Kidney (tissue), 14 donors: ENCODE measurements around the gene PRKAR1B. TPM values are rescaled to one million over a fixed set of nuclear protein-coding genes. Genes with fewer than 3 reads are reported as not detected.

Source experiments
- DNase-seq, 5 donors: peaks; one replicate each; pipeline ENCODE4 v3.0.0-alpha.2; 2013 to 2020
- FAIRE-seq: peaks from 2 replicates; lab custom pipeline; 2012; peaks lifted over from hg19 to GRCh38; lab: Jason Lieb, UNC
- H3K27ac ChIP-seq, 2 donors: one replicate each; pipeline ENCODE4 v1.7.0; 2013; ENCODE audit warnings: low read depth in 2 of 2, low read length in 2 of 2, inconsistent platforms in 1 of 2
- H3K27me3 ChIP-seq: one replicate; pipeline ENCODE4 v1.7.1; 2013; ENCODE audit warnings: low read length, inconsistent platforms; ENCODE audit not compliant: control insufficient read depth, insufficient read depth
- H3K36me3 ChIP-seq, 3 donors: one replicate each; pipeline versions ENCODE4 v1.7.0 to v1.7.1; 2013; ENCODE audit warnings: low read length in 3 of 3, control low read depth in 1 of 3, inconsistent platforms in 1 of 3; ENCODE audit not compliant: insufficient read depth in 3 of 3, control insufficient read depth in 2 of 3
- H3K4me1 ChIP-seq, 3 donors: one replicate each; pipeline versions ENCODE4 v1.7.0 to v1.7.1; 2013; ENCODE audit warnings: low read length in 3 of 3, inconsistent platforms in 1 of 3, low read depth in 1 of 3; ENCODE audit not compliant: control insufficient read depth in 2 of 3, insufficient read depth in 2 of 3
- H3K4me3 ChIP-seq, 3 donors: one replicate each; pipeline versions ENCODE4 v1.7.0 to v1.8.1; 2013; ENCODE audit warnings: low read length in 3 of 3, control low read depth in 1 of 3, inconsistent platforms in 1 of 3
- H3K9ac ChIP-seq, 3 donors: one replicate each; pipeline versions ENCODE4 v1.7.0 to v1.7.1; 2013; ENCODE audit warnings: low read length in 3 of 3, control low read depth in 1 of 3, inconsistent platforms in 1 of 3
- H3K9me3 ChIP-seq, 3 donors: one replicate each; pipeline versions ENCODE4 v1.7.0 to v1.7.1; 2013; ENCODE audit warnings: low read length in 3 of 3, control low read depth in 1 of 3, inconsistent platforms in 1 of 3; ENCODE audit not compliant: control insufficient read depth in 2 of 3, insufficient read depth in 1 of 3
- CTCF ChIP-seq: IDR thresholded peaks from 3 replicates; pipeline ENCODE4 v1.5.1; 2012; ENCODE audit warnings: mild to moderate bottlenecking, moderate library complexity, borderline replicate concordance; ENCODE audit not compliant: insufficient read depth; ENCODE audit errors: extremely low read depth
- intact Hi-C: fragments of 100-400 bp; cut with DNase I; formaldehyde crosslinking; loops from one replicate; pipeline ENCODE4 v1.11.1; 2022
- polyA plus RNA-seq: library from polyadenylated mRNA; stranded (reverse); fragments of 350-450 nt; fragmentation: Illumina TruSeq; extraction: RNeasy Lipid Tissue Mini Kit (QIAGEN cat#74804); gene quantifications from one replicate; pipeline ENCODE4 v1.2.3, GENCODE V29; 2014; ENCODE audit warnings: low read depth, low replicate concordance; ENCODE audit not compliant: insufficient read depth
- total RNA-seq: library from RNA; stranded (reverse); fragmentation: NEBNext Ultra II Directional; extraction: Animal tissue kit (Norgen Biotek cat#: 25700); gene quantifications from one replicate; pipeline ENCODE4 v1.2.1, GENCODE V29; 2021
- donor health status: control.
- donor health status: control.
- donor health status: control.
- donor health status: control.
- donor health status: control.
- donor health status: DM: yes; HTN: yes; CAD: no.
- donor health status: Normal renal cell carcinoma (clear cell type).

The PRKAR1B gene
- total and polyA plus RNA-seq, 2 donors from 2014 or later: 15.9 to 21.4 TPM

- Histone ChIP-seq H3K9ac (peak within 1 kb of the TSS in 2 of 3 donors; percentile 61 to 69), H3K4me3 (peak within 1 kb of the TSS; percentile 47 to 69 (median 50)), H3K27me3 (no peaks in the 10 kb centered on the region), H3K36me3 (no peaks in the 10 kb centered on the region), H3K4me1 (peaks cover 0 to 9% (median under 1%) of the 10 kb centered on the region in 3 donors), H3K9me3 (no peaks in the 10 kb centered on the region), H3K27ac (peak within 1 kb of the TSS; percentile 88 to 92)
- DNase-seq (peak; percentile 76 to 88 (median 86)), FAIRE-seq (no peak)
- TF ChIP-seq CTCF: no peak
- intact Hi-C loops: no loop called here
Measured at GRCh38 chr7:519484-520390, 207.3 kb downstream of the PRKAR1B start, which contains the start of gene PDGFA. Gene PDGFA, minus strand, starts transcription at chr7:519846. Its CDS starts 845 bp downstream, at chr7:519001.

GRCh38 chr7:518630-519483, 208.2 kb downstream of the PRKAR1B start:
- Histone ChIP-seq H3K9me3 (no peaks in the 10 kb centered on the region), H3K9ac (peak overlapping the region in 2 of 3 donors; percentile 61 to 69), H3K4me1 (peaks cover 0 to 9% (median 6%) of the 10 kb centered on the region in 3 donors), H3K27me3 (no peaks in the 10 kb centered on the region), H3K4me3 (peak overlapping the region; percentile 47 to 69 (median 50)), H3K27ac (peak overlapping the region; percentile 88 to 92), H3K36me3 (no peaks in the 10 kb centered on the region)
- DNase-seq (peak; percentile 90 to 95 (median 92)), FAIRE-seq (no peak)
- TF ChIP-seq CTCF: no peak
- intact Hi-C loops: no loop called here

GRCh38 chr7:517774-518629, 209.1 kb downstream of the PRKAR1B start:
- FAIRE-seq (no peak), DNase-seq (peak; percentile 71 to 93 (median 81))

More at GRCh38 chr7:517774-518629, 209.1 kb downstream of the PRKAR1B start:
- Histone ChIP-seq H3K4me1 (peaks cover 0 to 10% (median 9%) of the 10 kb centered on the region in 3 donors), H3K27me3 (no peaks in the 10 kb centered on the region), H3K36me3 (no peaks in the 10 kb centered on the region), H3K9ac (peak overlapping the region in 2 of 3 donors; percentile 10 to 61), H3K27ac (peak overlapping the region; percentile 88 to 92), H3K4me3 (peak overlapping the region; percentile 51 to 69 (median 52)), H3K9me3 (no peaks in the 10 kb centered on the region)
- intact Hi-C loops: no loop called here
- no peak for TF ChIP-seq CTCF
